Activated naive CD4-positive, alpha-beta T cell treated with anti-CD3 and anti-CD28 coated beads for 36 hours (primary cell): ENCODE results near the gene DYRK2. TPM values are rescaled to one million over a fixed set of nuclear protein-coding genes. Genes with fewer than 3 reads are reported as not detected.

Source experiments
- CTCF ChIA-PET: fragments of 350-600 bp; sonication (Branson Sonifier 250); formaldehyde crosslinking; loops from one replicate; lab custom pipeline; 2021; ENCODE audit warnings: antibody characterized with exemption; lab: Charles Lee
- DNase-seq: peaks from one replicate; pipeline ENCODE4 v3.0.0-alpha.2; 2020
- H3K27ac Mint-ChIP-seq: one replicate; pipeline ENCODE4 v1.8.0; 2021; ENCODE audit warnings: mild to moderate bottlenecking, mixed read lengths
- H3K27me3 Mint-ChIP-seq: one replicate; pipeline ENCODE4 v1.8.0; 2021; ENCODE audit warnings: low read depth, mixed read lengths
- H3K36me3 Mint-ChIP-seq: one replicate; pipeline ENCODE4 v1.8.0; 2021; ENCODE audit warnings: low read depth, mixed read lengths
- H3K4me1 Mint-ChIP-seq: one replicate; pipeline ENCODE4 v1.8.0; 2021; ENCODE audit warnings: low read depth, mixed read lengths
- H3K4me3 Mint-ChIP-seq: one replicate; pipeline ENCODE4 v1.8.0; 2021; ENCODE audit warnings: mild to moderate bottlenecking, moderate library complexity, mixed read lengths
- H3K9me3 Mint-ChIP-seq: one replicate; pipeline ENCODE4 v1.8.0; 2021; ENCODE audit warnings: mixed read lengths
- intact Hi-C: fragments of 100-400 bp; cut with micrococcal nuclease; formaldehyde crosslinking; loops from one replicate; pipeline ENCODE4 v1.15.1; 2023
- total RNA-seq, 2 experiments: library from RNA; stranded (reverse); gene quantifications; one replicate each; pipeline ENCODE4 v1.2.3, GENCODE V29; 2021

DYRK2 gene
- total RNA-seq, 2 experiments from 2014 or later = 29.3 to 30.0 TPM

DNA sequence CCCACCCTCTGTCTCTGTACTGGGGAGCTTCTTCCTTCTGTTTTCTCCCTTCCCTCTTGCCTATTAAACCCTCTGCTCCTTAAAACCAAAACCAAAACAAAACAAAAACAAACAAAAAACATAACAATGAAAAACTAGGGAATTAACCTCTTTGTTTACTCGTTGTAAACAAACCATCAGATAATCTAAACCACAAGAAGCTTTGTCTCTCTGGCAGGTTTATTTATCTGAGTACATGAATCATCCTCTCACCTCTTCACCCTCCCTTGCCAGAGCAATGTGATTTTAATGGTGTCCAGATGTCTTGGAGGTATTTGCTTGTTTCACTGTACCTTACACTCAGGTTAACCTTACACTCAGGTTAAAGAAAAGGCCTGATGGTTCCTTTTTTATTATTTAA lies 66.1 kb downstream of the DYRK2 start:
- no peak overlapping the region for H3K27ac Mint-ChIP-seq
- H3K27me3 Mint-ChIP-seq = no peaks in the 10 kb centered on the region
- intact Hi-C loops = no loop called here
- H3K4me3 Mint-ChIP-seq = no peak overlapping the region
- CTCF ChIA-PET = no interaction called here
- DNase-seq = no peak
- no peaks in the 10 kb centered on the region for H3K9me3 Mint-ChIP-seq
- H3K4me1 Mint-ChIP-seq = no peaks in the 10 kb centered on the region
- H3K36me3 Mint-ChIP-seq = peaks cover 2% of the 10 kb centered on the region
